M059J (cell line): ENCODE data around the gene STX8. TPM values are rescaled to one million over a fixed set of nuclear protein-coding genes. Genes with fewer than 3 reads are reported as not detected.

Experiments used
- DNase-seq: peaks from one replicate; pipeline ENCODE4 v3.0.0-alpha.2; 2012; ENCODE audit warnings: low read depth
- total RNA-seq: library from RNA; depleted of rRNA; stranded (reverse); fragments of >200 nt; shearing (Covaris generic); gene quantifications from 2 replicates; pipeline ENCODE4 v1.2.3, GENCODE V29; 2014

STX8 gene
- total RNA-seq, 1 experiment from 2014 or later = 93.0 TPM

DNA sequence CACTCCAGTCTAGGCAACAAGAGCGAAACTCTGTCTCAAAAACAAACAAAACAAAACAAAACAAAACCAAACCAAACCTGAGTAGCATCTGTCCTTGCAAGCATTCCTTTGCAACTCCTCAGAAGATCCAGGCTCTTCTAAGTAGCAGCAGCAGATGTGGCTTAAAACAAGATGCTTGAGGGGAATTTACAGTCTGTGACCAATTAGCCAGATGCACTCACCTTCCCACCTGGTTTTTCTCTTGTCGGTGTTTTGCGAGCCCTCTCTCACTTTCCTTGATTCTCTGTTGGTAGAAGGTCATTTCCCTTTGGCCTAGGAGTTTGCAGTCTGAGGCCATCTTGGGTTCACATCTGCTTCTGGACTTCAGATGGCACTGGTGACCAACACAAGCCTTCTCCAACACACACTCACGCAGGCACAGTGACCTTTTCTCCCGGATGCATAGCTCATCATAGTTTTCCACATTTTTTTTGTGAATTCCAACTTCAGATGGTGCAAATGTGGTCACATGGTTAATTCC is 276.8 kb downstream of the STX8 start:
- DNase-seq = no peak

DNA sequence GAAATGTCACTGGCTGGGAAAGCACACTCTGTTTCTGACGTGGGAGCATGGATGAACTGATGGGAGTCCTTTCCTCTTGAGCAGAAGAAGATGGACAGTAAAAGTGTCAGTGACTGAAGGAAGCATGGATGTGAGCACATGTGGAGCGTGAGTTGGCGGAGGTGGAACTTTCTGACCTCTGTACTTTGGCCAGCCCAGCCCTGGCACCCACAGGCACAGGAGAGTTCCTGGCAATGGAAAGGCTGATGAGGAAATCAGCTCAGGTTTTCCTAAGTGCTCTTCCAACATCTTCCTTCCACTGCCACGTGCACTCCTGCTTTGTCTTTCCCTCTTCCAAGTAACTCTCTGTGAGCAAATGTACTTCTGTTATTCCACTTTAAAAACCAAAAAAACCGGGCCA is 277.5 kb downstream of the STX8 start:
- no peak for DNase-seq

DNA sequence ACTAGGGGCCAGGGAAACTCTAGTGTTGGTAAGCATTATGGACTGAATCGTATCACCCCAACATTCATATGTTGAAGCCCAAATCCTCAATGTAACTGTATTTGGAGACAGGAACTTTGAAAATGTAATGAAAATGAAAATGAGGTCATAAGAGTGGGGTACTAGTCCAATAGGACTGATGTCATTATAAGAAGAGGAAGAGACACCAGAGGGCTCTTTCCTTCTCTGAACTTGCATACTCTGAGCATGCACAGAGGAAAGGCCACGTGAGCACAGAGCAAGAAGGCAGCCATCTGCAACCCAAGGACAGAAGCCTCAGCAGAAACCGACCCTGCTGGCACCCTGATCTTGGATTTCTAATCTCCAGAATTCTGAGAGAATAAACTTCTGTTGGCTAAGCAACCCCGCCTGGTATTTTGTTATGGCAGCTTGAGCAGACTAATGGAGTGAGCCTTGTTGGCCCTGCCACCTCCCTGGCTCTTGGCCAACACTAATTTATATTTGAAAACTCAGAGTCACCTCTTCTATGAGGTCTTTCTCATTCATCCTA is 280.9 kb downstream of the STX8 start:
- no peak for DNase-seq

DNA sequence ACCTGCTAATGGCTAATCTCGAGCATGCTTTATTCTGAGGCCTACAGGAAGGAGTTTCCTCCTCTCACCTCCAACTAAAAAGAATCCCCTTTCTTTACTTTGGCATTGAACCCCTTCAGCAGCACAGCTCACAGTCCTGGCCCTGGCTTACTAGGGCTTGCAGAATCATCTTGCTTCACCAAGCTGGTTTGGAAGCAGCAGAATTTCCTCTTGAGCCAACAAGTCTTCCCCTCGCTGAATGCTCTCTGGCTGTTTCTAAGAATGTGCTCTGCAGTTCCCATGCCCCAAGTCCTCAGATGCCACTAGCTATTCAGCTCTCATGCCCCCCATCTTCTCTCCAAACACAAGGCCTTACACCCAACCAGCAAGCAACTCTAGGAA is 283.1 kb downstream of the STX8 start:
- no peak for DNase-seq

DNA sequence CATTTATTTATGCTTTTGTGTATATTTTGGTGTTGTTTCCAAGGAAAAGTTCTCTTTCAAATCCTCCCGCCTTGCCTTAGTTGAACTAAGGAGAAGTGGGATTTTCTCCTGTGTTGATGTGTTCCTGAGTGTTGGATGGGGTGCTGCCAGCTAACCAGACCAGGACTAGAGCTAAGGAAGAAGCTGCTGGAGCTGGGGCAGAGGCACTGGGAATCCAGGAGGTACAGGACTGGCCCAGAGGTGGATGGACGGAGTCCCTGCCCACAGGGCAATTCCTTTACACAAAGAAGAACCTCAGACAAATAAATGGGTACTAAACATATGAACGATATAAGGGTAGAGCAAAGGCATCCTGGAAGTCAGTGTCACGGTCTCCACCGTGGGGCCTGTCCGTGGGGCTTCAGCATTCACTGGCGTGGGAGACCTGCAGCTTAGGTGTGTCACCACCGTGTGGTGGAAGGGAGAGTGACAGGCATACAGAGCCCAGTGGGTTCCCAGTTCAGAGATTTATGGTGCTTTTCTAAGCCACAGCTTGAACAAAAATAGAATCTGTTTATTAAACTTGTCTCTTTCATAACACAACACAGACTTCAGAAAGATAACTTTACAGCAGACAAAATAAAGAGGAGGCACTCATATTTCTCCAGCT is 283.6 kb downstream of the STX8 start:
- DNase-seq = no peak

DNA sequence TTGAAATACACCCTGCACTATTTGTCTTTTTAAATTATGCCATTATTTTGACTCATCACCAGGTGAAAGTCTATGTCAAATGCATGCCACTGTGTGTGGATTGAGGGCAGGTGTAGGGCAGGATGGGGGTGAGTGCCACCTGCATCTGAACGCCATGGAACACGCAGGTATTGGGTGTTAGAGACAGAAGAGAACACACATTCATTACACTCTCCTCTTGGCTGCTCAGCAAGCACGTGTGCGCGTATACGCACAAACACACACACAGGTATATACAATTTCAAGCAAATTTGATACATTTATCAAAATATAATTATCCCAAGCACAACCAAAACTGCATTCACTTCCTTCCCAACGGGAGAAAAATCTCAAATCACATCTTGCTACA is 285.4 kb downstream of the STX8 start:
- no peak for DNase-seq

DNA sequence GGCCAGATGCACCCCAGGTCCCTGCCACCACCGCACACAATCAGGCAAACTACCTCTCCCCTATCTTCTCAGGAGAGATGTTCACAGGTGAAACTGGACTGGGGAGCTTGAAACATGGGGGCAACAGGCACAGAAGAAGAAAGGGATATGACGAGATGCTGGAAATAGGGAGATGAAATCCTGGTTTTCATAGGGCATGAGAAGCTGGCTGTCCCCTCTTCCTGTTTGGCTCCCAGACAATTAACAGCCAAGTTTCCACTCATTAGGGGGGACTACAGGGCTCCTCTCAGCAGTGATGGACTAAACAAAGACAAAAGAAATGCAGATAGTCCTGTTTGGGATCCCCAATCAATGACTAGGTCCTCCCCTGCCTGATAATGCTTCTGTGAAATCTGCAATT is 288.3 kb downstream of the STX8 start:
- DNase-seq = no peak

DNA sequence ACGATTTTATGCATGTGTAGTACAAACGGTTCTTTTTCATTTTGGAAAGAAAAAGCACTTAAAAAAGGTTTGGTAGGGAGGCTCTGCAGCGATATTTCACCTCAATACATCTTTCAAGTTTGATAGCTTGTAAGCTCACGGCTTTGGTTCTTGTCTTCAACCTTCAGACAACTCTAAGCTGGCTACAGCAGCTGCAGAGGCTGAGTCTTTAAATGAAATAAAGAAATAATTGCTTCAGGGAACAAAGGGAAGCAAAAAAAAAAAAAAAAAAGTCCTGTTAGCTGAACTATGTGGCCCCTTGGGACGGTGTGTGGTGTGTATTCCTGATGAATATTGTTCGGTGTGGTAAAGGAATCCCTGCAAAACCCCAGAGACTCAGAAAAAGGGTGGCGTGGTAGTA is 289.2 kb downstream of the STX8 start:
- DNase-seq = no peak

DNA sequence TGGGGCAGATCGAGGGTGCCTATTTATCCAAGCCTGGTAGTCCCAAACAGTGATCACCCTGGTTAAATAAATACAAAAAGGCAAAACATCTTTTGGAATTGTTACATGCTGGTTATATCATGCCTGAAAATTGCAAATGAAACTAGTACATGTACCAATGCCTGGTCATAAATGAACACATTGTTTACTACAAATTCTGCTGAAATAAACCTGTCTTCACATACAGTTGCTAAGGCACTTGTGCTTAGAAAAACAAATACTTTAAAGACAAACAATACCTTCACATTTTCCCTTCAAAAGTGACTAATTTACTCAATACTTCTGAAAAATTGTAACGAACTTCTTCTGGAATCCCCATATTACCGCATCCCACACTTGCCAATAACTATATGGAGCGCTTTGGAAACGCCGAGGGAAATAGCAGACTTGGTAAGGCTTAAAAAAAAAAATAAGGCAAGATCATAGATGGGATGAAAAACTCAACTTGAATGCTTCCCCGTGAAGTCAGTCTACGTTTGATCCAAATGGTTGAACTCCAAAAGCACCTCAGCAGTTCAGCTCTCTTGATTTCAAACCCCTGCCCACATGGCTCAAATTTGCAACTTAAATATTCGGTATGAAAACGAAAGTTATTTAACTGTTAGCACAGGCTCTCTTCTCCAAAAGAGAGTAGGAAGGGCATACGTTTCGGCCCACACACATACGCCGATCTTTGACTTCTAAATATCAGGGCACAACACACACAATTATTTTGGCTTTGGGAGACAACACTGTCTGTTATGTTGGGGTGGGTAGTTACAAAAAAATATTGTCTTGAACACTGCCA is 289.8 kb downstream of the STX8 start:
- no peak for DNase-seq

DNA sequence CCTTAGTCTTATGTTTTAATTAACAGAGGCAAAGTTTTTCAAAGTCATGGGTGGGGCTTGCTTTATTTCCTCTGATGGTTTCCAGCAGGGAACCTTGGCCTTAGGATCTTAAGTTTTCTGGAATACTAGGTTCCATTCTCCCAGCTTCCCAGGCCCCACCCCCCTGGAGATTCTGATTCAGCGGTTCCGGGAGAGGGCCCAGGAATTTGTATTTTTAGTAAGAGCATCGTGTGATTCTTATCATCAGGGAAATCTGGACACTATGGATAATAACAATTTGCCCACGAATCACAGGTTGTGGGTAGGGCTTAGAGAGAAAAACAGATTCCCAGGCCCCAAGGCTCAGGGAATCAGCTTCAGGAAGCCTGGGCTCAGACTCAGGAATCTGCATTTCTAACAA is 290.7 kb downstream of the STX8 start:
- DNase-seq = no peak

DNA sequence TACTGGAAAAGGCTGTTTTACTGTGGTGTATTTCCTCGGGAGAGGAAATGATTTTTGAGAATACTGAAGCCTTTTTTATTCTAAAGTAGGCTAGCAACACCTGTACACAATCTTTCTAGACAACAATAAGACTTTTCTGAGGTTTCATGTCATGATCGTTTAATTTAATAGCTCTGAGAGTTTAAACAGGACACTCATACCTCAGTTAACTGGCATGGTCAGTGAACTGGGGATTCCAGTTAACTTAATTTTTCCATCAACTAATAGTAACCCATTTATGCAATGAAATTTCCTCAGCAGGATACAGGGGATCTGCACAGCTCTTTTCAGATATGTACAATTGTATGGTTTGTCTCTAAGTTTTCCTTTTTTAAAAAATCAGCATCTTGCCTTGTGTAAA is 291.7 kb downstream of the STX8 start:
- DNase-seq = no peak

DNA sequence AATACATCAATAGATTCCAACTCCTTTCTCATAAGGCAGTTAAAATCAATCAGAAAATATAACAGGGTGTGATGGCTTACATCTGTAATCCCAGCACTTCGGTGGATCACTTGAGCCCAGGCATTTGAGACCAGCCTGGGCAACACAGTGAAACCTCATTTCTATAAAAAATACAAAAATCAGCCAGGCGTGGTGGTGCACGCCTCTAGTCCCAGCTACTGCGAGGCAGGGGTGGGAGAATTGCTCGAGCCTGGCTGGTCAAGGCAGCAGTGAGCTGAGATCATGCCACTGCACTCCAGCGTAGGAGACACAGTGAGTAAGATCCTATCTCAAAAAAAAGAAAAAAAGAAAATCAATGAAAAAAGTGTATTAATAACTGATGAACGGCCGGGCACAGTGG is 295.7 kb downstream of the STX8 start:
- DNase-seq = no peak

DNA sequence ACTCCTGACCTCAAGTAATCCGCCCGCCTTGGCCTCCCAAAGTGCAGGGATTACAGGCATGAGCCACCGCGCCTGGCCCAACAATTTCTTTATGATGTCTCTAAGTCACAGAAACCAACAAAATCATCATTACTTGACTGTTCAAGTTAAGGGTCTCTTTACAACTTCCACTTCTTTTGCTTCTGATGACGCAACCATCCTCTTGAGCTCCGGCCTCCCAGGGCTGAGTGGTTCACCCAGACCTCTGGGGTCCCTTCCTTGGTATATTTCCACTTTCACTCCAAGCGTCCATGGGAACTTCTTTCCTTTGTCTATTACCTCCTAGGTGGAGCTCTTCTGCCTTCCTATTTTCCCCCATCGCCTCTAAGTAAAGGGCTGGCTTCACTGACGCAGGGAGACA is 300.6 kb downstream of the STX8 start:
- DNase-seq = no peak

DNA sequence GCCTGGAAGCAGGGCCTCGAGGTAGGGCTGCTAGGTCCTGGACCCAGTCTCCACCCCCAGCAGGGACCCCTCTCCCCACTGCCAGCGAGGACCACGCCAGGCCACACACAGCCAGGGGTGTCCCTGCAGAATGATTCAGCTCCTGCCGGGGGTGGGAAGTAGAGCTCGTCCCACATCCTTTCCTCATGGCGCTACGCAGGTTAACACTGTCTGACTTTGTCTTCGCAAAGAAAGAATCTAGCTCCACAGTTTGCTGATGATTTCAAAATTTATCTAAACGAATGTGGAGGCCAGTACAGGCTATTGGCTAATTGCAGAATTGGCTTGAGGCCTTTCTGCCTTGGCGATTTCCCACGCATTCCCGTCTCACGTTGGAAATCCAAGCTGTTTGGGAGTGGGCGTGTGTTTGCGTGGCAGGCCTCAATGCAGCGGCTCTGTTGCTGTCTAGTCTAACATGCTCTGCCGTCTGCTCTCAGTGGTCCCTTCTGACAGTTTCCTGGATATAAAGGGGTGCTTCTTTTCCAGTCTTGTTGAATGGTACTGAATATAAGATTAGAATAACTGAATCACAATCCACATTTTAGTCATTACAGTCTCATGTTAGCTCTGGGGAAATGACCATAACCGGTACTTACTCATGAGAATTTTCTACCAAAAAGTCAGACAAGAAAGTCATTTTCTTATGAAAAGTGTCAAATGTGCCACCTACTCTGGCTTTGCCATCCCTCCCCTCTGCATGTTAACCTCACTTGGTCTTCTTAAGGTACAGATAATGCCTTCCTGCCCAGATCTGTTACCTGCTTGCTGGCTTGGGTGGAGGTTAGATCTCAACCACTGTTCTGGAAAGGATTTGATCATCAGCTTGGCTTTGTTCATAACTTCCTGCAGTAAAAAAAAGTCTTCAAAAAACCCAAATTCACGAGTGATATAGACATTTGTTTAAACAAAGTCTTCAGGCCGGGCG is 301.9 kb downstream of the STX8 start:
- no peak for DNase-seq

DNA sequence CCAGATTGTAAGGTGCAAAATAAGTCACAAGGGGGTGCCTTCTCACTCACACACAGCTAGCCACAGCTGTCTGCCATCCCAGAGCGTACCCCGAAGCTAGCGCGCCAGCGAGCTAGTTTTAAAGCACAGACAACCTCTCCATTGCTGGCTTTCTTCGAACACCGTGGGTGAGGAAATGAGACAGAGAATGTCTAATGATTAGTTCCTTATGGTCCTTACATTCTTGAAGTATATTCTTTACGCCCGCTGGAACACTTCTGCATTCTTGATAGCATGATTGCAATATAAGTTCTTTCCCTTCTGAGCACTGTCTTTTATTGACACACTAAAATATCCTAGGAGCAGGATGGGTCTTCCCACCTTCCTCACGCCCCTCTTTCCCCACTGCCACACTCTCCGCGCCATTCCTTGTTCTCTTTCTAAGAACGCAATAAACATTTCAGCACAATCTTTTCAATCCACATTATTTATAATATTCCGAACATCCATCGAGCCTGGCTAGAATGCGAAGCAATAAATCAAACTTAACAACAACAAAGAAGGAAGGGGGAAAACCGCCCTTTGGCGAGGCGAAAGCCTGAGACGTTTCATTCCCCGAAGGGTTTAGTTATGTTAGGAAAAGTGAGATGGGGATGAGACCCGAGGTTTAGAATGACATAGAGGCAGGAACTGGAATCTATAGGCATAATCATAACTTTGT is 303.0 kb downstream of the STX8 start:
- DNase-seq = no peak

DNA sequence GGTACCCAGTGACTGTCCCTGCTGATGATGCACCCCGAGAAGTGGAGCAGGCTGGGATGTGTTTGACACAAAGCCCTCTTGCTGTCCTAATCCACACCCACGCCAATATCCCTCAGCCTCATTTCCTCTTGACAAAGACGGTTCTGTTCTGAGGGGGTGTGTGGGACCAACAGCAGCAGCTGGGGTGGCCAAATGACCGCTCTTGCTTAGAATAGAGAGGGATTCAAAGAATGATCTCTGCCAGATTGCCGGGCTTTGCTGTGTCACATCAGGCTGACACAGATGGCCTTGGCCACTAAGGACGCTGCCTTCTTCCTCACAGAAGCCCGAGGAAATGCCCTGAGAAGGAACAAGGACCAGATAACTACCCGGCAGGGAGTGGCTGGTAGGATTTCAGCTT is 303.6 kb downstream of the STX8 start:
- no peak for DNase-seq

DNA sequence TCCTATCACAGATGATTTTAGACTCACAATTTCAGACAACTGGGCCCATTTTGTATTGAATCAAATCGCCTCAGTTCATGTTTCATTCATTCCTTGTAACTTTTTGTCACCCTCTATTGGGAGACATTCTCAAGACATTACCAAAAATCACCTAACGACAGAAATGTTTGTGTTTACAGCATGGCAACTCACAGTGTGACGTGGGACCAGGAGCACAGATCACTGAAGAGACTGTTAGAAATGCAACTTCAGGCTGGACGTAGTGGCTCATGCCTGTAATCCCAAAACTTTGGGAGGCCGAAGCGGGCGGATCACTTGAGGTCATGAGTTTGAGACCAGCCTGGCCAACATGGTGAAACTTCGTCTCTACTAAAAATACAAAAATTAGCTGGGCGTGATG is 304.7 kb downstream of the STX8 start:
- no peak for DNase-seq

DNA sequence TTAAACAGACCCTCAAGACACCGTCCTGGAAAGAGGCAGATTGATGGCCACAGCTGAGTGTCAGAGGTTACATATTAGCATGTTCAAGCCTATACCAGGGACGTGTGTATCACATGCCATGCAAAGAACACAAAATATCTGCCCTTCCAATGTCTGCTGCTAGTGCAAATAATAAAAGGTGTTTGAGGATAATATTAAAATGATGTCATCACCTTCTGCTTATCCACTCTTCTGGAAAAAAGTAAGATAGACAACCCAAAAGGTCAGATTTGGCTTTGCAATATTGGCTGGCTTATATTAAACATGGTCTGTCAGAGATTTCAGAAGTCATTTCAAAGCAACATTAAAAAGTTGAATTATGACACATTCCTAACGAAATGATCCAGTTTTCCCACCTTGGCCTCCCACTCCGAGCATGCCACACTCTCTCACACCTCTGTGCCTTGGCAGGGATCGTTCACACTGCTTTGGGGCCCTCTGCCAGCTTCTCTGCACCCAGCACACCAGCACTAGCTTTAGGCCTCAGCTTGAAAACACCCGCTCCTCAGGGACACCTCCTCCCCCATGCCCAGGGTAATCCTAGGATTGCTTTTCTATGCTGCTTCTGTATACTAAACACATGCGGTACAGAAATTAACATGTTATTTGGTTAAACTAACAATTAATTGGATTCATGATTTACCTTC is 306.1 kb downstream of the STX8 start:
- no peak for DNase-seq

DNA sequence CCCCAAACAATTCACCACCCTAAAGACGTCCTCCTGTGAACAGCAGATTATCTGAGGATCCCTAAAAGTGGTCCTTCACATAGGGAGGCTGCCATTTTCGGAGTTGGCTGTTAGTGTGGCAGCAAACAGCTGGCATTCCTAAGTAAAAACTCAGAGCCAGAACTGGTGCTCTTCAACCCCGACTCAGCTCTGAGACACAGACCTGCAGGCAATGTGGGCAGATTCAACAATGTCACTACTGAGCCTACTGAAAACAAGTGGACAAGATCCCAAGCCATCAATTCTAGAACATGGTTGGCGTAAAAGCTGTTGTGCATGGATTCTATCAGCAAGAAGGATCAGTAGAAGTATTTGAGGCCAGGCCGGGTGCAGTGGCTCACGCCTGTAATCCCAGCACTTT is 307.1 kb downstream of the STX8 start:
- no peak for DNase-seq

DNA sequence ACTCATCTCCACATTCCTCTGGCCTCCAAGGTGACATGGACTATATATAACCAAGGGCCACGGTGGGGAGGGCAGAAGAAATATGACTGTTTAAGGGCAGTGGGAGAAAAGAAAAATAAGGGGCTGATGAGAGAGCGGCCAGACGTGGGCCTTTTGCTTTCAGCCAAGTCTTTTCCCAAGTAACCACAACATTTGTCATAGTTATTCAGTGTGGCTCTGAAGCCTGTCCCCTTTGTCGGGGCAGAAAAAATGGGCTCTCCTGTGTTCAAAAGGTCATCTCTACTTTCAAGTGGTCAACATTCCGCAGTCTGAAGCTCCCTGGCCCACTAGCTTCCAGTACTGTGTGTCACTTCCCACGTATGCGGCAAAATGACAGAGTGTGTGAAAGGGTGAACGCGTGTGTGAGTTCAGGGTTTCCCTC is 308.9 kb downstream of the STX8 start:
- DNase-seq = no peak
